HepG2 (cell line): ENCODE measurements around the gene UPF3A. TPM values are rescaled to one million over a fixed set of nuclear protein-coding genes. Genes with fewer than 3 reads are reported as not detected.
A peak's percentile ranks its signal among the peaks of the same experiment; 100 is the strongest.

Source experiments
- ASH2L ChIP-seq: fragments of 300-600, 200-600 bp; sonication (generic); IDR thresholded peaks from 2 replicates; pipeline ENCODE4 v1.7.0; 2017; ENCODE audit warnings: low read depth, mild to moderate bottlenecking, moderate library complexity, mixed read lengths, low read length; ENCODE audit not compliant: insufficient read length
- FOXJ3 ChIP-seq: sonication (generic); formaldehyde crosslinking; IDR thresholded peaks from 2 replicates; pipeline ENCODE4 v1.4.0; 2020; ENCODE audit warnings: missing genetic modification reagents, mild to moderate bottlenecking, borderline replicate concordance
- KAT7 ChIP-seq: IDR thresholded peaks from 2 replicates; pipeline ENCODE4 v1.6.1; 2018; ENCODE audit warnings: borderline replicate concordance, missing compliant biosample characterization
- KLF16 ChIP-seq, 2 experiments: sonication (generic) in 1 of 2; formaldehyde crosslinking in 1 of 2; IDR thresholded peaks; 2 replicates each; pipeline versions ENCODE4 v1.6.1 to v1.8.0; 2016 to 2023; ENCODE audit warnings: missing genetic modification reagents in 2 of 2, missing compliant biosample characterization in 1 of 2
- PAWR ChIP-seq: sonication (generic); formaldehyde crosslinking; IDR thresholded peaks from 2 replicates; pipeline ENCODE4 v1.4.0; 2020; ENCODE audit warnings: missing genetic modification reagents, mild to moderate bottlenecking, borderline replicate concordance
- REPIN1 ChIP-seq: sonication (generic); formaldehyde crosslinking; IDR thresholded peaks from 2 replicates; pipeline ENCODE4 v1.8.0; 2022; ENCODE audit warnings: missing genetic modification reagents, low read depth, mild to moderate bottlenecking, borderline replicate concordance
- SP1 ChIP-seq, 2 experiments: fragments of 450-650 bp in 1 of 2; sonication (generic) in 1 of 2; formaldehyde crosslinking in 1 of 2; IDR thresholded peaks; 2 replicates each; pipeline versions ENCODE4 v1.4.0 to v1.6.1; 2016 to 2020; ENCODE audit warnings: missing genetic modification reagents in 1 of 2
- SP2 ChIP-seq: sonication (generic); formaldehyde crosslinking; IDR thresholded peaks from 2 replicates; pipeline ENCODE4 v1.5.1; 2020; ENCODE audit warnings: mild to moderate bottlenecking, missing genetic modification reagents
- ZNF335 ChIP-seq: sonication (generic); formaldehyde crosslinking; IDR thresholded peaks from 2 replicates; pipeline ENCODE4 v1.4.0; 2020; ENCODE audit warnings: missing genetic modification reagents
- ZNF557 ChIP-seq: sonication (generic); formaldehyde crosslinking; IDR thresholded peaks from 2 replicates; pipeline ENCODE4 v1.4.0; 2020; ENCODE audit warnings: missing genetic modification reagents
- ZNF558 ChIP-seq: sonication (generic); formaldehyde crosslinking; IDR thresholded peaks from 2 replicates; pipeline ENCODE4 v1.9.0; 2022; ENCODE audit warnings: mild to moderate bottlenecking, missing genetic modification reagents, borderline replicate concordance
- ZNF589 ChIP-seq: sonication (generic); formaldehyde crosslinking; conservative IDR thresholded peaks from 2 replicates; pipeline ENCODE4 v1.8.0; 2022; ENCODE audit warnings: mild to moderate bottlenecking, moderate library complexity, missing genetic modification reagents
- ZSCAN31 ChIP-seq: sonication (generic); formaldehyde crosslinking; IDR thresholded peaks from 2 replicates; pipeline ENCODE4 v1.5.0; 2020; ENCODE audit warnings: low read depth, mild to moderate bottlenecking, missing genetic modification reagents
- polyA plus RNA-seq, 8 experiments: library from polyadenylated mRNA; depleted of rRNA in 3 of 8; stranded (reverse) in 7 of 8; unstranded in 1 of 8; fragments of >200 nt; fragmentation: Illumina TruSeq in 4 of 8; extraction: Trizol in 4 of 8; gene quantifications; 2 replicates each; pipeline versions ENCODE4 v1.2.1 to v1.2.3, GENCODE V29; 2011 to 2016; ENCODE audit warnings: low read depth in 4 of 8, missing spikeins in 1 of 8, mixed read lengths in 1 of 8; ENCODE audit not compliant: insufficient read depth in 1 of 8
- total RNA-seq, 5 experiments: library from RNA; depleted of rRNA; stranded (reverse); fragments of >200 nt; fragmentation: Illumina TruSeq; extraction: Trizol; gene quantifications; 2 replicates each; pipeline ENCODE4 v1.2.3, GENCODE V29; 2016; ENCODE audit warnings: low read depth in 1 of 5
- TF ChIP-seq, protein P1 (sequence below): sonication (generic); formaldehyde crosslinking; IDR thresholded peaks from 2 replicates; pipeline ENCODE4 v1.8.1; 2023; ENCODE audit warnings: mild to moderate bottlenecking, inconsistent platforms, moderate library complexity, missing genetic modification reagents, borderline replicate concordance
- TF ChIP-seq, protein P2 (sequence below): sonication (generic); formaldehyde crosslinking; IDR thresholded peaks from 2 replicates; pipeline ENCODE4 v1.9.0; 2021; ENCODE audit warnings: missing genetic modification reagents, borderline replicate concordance
- TF ChIP-seq, protein P3 (sequence below): fragments of 450-650 bp; IDR thresholded peaks from 2 replicates; pipeline ENCODE4 v1.6.1; 2016

Gene UPF3A
- total and polyA plus RNA-seq, 2 of the 13 experiments (the other 11 are each of a cell fraction or from before 2014, with no cell fraction given), result 60.2 to 63.8 TPM

DNA sequence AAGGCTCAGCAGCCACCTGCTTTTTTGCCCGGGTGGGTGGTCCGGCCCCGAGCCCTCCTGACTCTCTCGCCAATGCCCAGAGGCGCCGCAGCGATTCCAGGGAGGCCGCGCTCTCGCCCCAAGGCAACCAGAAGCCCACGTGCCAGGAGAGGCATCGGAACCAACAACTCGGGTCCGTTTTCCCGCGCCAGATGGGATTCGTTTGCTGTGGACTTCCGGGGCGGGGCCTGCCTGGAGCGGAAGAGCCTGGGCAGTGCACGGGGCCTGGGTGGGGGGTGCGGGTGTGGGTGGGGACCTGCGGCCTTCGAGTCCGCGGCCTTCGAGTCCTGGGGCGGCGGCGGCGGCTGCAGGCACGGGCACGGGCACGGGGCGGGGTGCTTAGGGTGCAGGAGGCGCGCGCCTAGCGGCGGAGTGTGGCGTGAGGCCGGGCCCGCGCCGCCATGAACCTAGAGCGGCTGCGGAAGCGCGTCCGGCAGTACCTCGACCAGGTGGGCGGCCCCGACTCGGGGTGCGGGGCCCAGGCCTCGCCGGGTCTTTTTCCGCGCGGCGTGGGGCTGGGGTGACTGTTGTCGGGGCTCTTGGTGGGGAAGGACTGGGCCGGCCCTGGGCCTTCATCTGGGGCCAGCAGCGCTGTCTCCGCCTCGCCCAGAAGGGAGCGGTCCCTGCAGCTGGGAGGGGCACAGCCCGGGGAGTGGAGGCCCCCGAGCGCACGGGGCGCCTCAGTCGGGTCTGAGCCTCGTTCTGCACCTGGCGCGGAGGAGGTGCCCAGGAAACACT is 46.6 kb upstream of the UPF3A start, which contains the start of gene CDC16 (continued):
- 0 out of 2 replicates have a peak, but pooled peaks have one; percentile 32 for TF ChIP-seq ZNF335 (CRISPR knock-in tag)
- no peak; the same call in 1 of the 2 replicates for TF ChIP-seq ZNF589 (CRISPR knock-in tag)
- peak; percentile 55; the same call in 1 of the 2 replicates for TF ChIP-seq ZSCAN31
- no peak; the same call in none of the 2 replicates for TF ChIP-seq FOXJ3 (CRISPR knock-in tag)
- TF ChIP-seq SP2, result peak; percentile 73
- TF ChIP-seq PAWR (CRISPR knock-in tag), result no peak
- TF ChIP-seq SP1 (IDR thresholded peaks at IDR 0.05), result no peak
- TF ChIP-seq SP1 (CRISPR knock-in tag; IDR thresholded peaks at IDR 0.05), result peak; percentile 96
- peak; percentile 76 to 87; a peak in 1 of 4 replicates for TF ChIP-seq KLF16 (CRISPR knock-in tag; IDR thresholded peaks at IDR 0.05)
- TF ChIP-seq KAT7 (CRISPR knock-in tag), result peak; percentile 61
- TF ChIP-seq ZNF557 (CRISPR knock-in tag), result 0 out of 2 replicates have a peak, but pooled peaks have one; percentile 83
- TF ChIP-seq ASH2L, result peak; percentile 73
- TF ChIP-seq, protein P1, sequence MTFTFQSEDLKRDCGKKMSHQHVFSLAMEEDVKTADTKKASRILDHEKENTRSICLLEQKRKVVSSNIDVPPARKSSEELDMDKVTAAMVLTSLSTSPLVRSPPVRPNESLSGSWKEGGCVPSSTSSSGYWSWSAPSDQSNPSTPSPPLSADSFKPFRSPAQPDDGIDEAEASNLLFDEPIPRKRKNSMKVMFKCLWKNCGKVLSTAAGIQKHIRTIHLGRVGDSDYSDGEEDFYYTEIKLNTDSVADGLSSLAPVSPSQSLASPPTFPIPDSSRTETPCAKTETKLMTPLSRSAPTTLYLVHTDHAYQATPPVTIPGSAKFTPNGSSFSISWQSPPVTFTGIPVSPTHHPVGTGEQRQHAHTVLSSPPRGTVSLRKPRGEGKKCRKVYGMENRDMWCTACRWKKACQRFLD, result peak; percentile 81; the same call in 1 of the 2 replicates
- peak; percentile 71; the same call in 1 of the 2 replicates for TF ChIP-seq ZNF558 (CRISPR knock-in tag)
- TF ChIP-seq REPIN1 (CRISPR knock-in tag), result peak; percentile 81
- TF ChIP-seq, protein P2, sequence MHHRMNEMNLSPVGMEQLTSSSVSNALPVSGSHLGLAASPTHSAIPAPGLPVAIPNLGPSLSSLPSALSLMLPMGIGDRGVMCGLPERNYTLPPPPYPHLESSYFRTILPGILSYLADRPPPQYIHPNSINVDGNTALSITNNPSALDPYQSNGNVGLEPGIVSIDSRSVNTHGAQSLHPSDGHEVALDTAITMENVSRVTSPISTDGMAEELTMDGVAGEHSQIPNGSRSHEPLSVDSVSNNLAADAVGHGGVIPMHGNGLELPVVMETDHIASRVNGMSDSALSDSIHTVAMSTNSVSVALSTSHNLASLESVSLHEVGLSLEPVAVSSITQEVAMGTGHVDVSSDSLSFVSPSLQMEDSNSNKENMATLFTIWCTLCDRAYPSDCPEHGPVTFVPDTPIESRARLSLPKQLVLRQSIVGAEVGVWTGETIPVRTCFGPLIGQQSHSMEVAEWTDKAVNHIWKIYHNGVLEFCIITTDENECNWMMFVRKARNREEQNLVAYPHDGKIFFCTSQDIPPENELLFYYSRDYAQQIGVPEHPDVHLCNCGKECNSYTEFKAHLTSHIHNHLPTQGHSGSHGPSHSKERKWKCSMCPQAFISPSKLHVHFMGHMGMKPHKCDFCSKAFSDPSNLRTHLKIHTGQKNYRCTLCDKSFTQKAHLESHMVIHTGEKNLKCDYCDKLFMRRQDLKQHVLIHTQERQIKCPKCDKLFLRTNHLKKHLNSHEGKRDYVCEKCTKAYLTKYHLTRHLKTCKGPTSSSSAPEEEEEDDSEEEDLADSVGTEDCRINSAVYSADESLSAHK (CRISPR knock-in tag), result no peak
- TF ChIP-seq, protein P3, sequence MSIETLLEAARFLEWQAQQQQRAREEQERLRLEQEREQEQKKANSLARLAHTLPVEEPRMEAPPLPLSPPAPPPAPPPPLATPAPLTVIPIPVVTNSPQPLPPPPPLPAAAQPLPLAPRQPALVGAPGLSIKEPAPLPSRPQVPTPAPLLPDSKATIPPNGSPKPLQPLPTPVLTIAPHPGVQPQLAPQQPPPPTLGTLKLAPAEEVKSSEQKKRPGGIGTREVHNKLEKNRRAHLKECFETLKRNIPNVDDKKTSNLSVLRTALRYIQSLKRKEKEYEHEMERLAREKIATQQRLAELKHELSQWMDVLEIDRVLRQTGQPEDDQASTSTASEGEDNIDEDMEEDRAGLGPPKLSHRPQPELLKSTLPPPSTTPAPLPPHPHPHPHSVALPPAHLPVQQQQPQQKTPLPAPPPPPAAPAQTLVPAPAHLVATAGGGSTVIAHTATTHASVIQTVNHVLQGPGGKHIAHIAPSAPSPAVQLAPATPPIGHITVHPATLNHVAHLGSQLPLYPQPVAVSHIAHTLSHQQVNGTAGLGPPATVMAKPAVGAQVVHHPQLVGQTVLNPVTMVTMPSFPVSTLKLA, result no peak
